Jurkat, Clone E6-1 (cell line): ENCODE data around the gene BICD2.
A peak's percentile ranks its signal among the peaks of the same experiment; 100 is the strongest.

Experiments used
- DNase-seq: peaks from one replicate; pipeline ENCODE4 v3.0.0-alpha.2; 2011; ENCODE audit warnings: low read depth, low spot score
- H3K4me3 ChIP-seq: 2 replicates; pipeline ENCODE4 v1.5.1; 2011; ENCODE audit warnings: mild to moderate bottlenecking, low read length, control low read depth, moderate library complexity

BICD2 gene

DNA sequence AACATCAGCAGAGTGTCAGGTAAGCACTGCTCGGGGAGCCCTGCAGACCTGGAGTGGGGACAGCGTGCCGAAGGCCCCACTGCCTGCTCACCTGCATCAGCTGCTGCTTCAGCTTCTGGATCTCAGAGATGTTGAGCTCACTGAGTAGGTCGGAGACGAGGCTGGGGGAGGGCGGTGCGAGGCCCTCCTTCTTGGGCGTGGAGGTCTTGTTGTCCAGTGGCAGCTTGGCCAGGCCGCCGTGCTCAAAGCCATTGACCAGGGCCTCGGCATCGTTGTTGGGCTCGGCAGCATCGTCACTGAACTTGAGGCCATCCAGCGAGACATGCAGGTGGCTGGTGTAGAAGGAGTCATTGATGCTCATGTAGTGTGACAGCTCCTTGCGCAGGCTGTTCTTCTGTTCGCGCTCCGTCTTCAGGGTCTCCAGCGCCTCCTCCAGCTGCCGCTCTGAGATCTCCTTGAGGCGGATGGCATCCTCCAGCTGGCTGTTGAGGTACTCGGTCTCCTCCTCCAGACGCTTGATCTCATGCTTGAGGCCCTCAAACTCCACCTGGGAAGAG is 44.3 kb downstream of the BICD2 start:
- DNase-seq: no peak
- H3K4me3 ChIP-seq: no peak overlapping the region

DNA sequence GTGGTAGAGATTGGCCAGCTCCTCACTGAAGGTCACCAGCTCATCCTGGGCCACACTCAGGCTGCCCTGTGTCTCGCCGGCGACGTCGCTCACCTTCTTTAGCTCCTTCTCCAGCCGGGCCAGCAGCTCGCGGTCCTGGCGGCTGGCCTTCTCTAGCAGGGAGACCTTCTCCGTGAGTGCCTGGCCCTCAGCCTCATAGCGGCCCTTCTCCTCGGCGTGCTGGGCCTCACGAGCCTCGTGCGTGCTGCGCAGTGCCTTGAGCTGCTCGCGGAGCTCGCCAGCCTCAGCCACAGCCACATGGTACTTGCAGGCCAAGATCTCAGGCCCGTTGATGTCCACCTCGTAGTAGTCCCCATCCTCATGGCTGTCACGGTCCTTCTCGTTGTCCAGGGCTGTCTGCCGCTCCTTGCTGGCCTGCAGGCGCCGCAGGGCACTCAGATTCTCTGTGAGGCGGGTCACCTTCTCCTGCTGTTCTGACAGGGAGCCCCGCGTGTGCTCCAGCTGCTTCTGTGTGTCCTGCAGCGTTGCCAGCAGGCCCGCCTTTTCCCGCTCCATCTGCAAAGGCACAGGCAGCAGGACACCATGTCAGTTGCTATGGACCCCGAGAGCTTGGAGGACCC is 45.5 kb downstream of the BICD2 start:
- no peak for DNase-seq
- no peak overlapping the region for H3K4me3 ChIP-seq

DNA sequence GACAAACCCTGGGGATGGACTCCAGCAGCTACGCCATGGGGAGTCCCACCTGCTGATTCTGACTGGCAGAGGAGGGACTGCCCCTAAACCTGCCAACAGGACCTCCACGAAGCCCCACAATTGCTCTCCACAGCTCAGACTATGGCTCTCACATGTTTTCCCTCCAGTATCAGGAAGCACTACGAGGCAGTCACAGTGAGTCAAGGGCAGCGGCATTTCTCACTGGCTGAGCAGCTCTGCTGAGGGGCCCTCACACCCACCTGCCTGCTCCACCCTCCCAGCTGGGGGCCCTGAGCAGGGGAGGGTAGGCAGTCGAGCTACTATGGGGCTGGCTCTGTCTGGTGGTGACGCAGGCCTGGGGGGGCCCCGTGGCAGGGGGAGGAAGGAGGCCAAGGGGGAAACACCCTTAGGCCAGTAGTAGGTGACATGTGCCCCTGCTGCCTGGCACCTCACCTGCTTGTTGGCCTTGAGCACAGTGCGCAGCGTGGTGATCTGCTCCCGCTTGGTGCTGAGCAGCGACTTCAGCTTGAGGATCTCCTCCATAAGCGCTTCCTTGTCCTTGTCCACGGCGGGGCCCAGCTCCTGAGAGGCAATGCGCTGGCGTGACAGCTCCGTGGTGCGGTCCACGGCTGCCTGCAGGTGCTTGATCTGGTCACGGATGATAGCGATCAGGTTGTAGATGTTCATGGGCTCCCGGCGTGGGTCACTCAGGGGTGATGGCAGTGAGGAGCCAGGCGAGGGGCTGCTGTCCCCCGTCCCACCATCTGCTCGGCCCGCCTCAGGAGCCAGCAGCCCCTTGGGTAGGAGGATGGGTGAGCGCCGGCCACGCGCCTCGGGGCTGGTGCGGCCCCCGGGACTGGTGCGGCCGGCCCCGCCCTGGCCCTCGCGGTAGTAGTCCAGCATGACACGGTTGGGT is 46.3 kb downstream of the BICD2 start:
- no peak overlapping the region for H3K4me3 ChIP-seq
- no peak for DNase-seq

DNA sequence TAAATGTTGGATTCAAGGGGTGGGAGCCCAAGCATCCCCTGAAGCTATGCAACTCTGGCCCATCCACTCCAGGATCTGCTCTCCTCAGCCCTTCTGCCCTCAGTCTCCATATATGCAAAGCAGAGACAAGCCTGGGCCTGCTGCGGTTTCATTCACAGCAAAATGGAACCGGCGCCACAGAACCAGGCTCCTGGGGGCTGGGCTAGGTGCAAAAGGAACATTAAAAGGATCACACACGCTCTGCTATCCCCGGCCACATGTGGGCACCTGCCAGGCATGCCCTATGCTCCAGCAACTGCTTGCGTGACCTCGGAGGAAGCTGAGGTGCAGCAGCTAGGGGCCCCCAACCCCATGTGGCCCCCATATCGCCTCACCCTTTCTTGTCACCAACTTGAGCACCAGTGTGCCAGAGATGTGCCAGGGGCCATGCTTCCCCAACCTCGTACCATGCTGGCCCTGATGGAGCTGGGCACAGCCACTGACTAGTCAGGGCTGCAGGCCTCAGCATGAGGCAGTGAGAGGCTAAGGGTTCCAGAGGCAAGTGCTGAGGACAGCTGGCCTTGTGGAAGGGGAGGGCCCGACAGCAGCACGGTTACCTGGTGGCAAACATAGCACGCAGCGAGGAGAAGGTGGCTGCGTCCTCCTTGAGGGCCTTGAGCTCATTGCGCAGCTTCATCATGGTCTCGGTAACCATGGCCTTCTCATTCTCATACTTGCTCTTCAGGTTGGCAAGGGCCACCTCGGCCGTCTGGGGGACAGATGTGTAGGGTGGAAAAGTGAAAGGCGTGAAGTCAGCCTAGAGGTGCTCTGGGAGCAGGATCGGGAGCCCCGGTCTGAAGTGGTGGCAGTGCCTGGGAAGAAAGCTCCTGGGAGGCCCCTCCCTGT is 47.2 kb downstream of the BICD2 start:
- DNase-seq: no peak
- H3K4me3 ChIP-seq: no peak overlapping the region

DNA sequence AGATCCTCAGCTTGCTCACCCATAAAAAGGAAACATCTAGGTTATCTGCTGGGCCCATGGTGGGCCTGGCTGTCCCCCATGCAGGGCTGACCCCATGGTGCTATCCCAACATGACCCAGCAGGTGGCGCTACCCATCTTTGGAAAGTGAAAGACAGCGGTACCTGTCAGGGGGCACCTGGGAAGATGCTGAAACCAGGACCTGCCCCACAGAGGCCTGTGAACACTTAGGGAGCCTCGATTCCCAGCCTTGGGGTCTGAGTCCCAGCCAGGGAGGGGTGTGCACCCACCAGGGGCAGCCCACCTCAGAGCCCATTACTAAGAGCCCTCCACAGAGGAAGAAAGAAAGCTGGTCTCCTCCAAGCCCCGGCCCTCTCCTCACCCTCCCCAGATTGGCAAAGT is 48.1 kb downstream of the BICD2 start:
- H3K4me3 ChIP-seq: no peak overlapping the region
- peak; percentile 36 for DNase-seq

DNA sequence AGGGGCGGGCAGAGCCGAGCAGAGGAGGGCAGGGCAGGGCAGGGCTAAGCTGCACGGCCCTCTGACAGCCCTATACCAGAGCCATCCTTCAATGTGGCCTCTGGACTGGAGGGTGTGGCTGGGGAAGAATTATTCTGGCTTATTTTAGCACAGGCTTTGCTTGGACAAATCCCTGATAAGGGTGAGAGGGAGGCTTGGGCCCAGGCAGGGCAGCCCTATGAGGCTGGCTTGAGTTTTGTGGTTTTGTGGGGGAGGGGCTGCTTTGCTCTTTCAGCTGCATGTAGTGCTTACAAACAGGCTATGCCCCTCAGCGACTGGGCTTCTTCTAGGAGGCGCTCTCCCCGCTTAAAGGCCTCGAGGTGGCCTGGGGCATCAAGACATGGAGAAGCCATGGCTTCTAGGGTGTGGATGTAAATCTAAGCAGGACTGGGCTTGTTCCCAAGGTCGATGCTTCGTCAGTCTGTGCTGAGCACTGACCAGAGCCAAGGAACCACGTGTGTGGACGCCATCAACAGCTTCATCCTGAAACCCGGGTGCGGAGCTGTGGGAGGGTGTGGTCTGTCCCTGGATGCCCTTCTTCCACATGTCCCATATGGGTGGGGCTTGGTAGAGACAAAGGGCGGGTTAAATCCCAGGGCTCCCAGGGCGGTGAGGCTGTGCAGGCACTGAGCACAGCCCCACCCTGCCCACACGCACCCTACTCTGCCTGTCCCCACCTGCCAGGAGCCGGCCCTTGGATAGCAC is 49.0 kb downstream of the BICD2 start:
- no peak for DNase-seq
- H3K4me3 ChIP-seq: no peak overlapping the region

DNA sequence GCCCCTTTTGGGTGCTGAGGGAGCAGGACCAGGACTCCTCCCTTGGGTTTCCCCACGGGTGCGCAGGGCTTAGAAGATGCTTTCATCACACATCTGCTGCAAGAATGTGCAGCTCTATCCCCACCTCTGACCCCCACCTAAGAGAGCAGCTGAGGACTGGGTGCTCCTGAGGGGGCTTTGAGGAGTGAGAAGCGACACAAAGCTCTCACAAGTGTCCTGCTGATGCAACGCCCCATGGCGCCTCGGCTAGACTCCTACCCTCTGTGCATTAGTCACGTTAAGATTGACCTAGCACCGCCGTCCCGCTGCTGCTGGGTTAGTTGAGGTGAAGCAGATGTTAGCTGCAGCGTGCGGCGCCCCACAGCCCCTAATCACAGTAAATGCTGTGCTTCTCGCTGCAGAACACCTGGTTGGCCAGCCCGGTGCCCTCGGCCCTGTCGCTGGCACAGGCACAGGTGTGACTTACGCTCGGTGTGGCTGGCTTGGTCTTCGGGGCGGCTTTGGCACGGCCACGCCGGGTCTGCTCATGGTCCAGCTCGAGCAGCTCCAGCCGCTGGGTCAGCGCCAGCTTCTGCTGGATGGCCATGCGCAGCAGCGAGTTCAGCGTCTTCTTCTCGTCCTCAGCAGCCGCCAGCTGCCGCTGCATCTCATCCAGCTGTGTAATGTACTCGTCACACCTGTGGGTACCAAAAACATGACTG is 49.7 kb downstream of the BICD2 start:
- no peak overlapping the region for H3K4me3 ChIP-seq
- no peak for DNase-seq

DNA sequence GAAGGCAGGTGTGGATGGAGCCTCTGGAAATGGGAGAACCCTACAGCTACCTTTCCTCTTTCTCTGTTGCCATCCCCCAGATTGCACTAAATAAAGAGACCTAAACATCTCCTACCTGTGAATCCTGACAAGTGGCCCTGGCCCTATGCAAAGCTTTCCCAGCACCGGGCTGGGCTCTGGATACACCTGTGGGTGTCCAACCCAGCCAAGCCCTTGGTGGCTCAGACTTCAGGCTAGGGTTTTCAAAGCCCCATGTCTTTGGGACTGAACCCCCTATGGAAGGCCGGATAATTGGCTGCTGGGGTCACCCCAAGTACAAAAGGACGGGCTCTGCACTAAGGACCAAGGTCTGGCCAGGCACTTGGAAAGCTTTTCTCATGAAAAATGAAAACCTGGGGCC is 50.6 kb downstream of the BICD2 start:
- DNase-seq: no peak
- H3K4me3 ChIP-seq: no peak overlapping the region

DNA sequence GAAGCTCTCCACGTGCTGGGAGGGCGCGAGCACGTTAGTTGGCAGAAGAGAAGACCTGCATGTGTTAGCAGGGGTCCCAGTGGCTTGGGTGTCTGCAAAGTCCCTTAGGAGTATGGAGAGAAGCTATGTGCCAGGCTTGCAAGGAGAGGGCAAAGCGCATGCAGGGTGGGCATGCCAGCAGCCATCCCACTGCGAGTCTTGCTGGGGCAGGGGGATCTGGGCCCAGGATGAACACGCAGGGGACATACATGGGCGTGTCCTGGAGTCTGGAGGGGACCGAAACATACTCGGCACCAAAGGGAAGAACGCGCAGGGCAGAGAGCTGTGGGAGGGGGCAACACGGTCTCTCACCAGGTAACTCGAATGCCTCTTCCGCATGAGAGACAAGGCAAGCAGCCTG is 51.1 kb downstream of the BICD2 start:
- H3K4me3 ChIP-seq: no peak overlapping the region
- no peak for DNase-seq

DNA sequence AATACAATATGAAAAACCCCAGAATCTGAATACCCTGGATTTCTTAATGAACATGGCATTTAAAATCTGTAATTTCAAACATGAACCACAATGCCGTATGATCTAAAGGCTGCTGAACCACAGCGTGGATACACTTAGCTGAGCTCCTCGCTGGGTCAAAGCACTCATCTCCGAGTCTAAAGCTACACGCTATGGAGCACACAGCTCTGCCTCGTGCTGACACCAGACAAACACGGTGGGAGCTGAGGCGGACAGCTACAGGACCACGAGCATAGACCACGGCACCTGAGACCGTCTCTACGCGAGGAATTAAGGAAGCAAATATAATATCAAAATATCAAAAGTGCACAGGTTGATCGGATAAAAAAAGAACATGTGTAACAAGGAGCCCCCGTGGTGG is 51.9 kb downstream of the BICD2 start:
- no peak overlapping the region for H3K4me3 ChIP-seq
- DNase-seq: no peak

DNA sequence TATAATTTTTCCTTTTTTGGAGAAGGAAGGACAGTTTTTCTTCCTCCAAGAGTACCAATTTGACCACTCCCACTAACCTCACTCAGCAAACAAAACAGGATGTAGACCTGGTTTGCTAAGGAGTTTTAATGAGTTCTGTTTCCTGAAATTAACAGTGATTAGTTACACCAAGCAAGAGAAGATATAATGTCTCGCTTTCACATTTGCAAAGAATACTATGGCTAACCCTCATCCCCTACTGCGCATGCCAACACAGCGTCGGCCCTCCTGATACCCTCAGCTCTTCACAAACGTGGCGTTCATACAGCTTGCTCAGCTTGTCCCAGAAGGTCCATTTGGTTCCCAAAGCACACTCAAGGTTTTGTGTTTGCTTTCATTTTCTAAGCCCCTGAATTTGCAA is 52.8 kb downstream of the BICD2 start:
- H3K4me3 ChIP-seq: no peak overlapping the region
- no peak for DNase-seq

DNA sequence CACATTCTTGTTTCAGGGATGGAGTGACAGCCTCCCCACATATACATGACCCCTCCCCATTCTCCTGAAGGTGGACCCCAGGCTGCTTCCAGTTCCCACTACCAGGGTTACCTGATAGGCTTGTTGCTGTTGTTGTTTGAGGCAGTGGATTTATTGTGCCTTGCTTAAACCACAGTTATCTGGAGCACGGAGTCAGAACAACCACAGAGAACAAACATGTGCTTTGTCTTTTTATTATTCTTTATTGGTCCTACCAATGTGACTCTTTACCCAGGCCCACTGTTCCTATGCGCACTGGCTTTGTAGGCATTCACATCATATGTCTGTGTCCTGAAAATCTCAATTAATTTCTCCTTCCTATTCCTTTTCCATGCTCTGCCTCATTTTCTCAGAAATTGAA is 53.5 kb downstream of the BICD2 start:
- H3K4me3 ChIP-seq: no peak overlapping the region
- no peak for DNase-seq

DNA sequence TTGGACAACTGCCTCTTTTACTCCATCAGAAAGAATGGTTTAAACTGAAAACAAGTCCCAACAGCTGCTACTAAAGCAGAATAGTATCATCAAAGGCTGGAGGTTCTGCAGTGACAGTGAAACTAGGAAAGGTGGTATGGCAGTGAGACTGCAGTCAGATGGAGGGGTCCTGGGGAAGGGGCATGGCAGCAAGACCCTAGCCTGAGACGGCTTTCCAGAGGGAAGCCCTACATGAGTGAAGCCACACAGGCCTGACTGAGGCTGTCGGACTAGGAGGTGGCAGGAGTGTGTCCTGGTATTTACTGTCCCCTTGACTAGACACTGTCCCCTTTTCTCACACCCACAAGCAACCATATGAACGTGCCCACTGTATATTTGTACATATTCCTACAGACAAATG is 54.3 kb downstream of the BICD2 start:
- no peak for DNase-seq
- no peak overlapping the region for H3K4me3 ChIP-seq

DNA sequence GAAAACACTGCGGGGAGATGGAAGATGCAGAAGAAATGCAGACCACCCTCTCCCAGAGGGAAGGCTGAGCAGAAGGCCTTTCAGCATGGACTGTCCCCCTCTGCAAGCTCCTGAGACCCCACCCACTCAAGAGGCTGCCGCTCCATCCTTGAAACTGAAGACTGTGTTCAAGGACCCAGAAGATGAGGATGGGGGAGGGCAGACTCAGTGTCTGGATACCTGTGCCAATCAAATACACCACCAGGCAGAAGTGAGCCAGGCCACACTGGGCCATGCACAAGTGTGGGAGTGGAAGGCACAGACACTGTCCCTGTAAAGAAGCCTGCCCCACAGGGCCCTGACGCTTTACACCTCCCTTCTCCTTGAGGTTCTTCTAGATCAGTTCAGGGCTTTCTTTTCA is 54.7 kb downstream of the BICD2 start:
- DNase-seq: no peak
- no peak overlapping the region for H3K4me3 ChIP-seq

DNA sequence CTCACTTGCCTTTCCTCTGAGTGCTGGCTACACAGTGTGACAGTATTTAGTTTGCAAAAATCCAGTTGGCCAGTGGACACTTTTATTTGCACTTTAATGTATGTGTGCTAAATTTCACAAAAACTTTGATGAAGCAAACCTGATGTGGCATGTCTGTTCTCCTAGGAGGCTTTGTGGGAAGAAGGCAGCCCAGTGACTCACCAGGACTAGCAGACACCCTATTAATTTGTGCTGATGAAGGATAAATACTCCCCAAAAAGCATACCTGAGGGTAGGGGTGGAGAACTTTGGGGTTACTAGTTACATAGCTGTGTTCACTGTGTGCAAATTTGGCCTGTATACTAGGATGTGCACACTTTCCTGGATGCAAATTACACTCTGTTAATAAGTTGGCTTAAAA is 55.4 kb downstream of the BICD2 start:
- DNase-seq: no peak
- no peak overlapping the region for H3K4me3 ChIP-seq

DNA sequence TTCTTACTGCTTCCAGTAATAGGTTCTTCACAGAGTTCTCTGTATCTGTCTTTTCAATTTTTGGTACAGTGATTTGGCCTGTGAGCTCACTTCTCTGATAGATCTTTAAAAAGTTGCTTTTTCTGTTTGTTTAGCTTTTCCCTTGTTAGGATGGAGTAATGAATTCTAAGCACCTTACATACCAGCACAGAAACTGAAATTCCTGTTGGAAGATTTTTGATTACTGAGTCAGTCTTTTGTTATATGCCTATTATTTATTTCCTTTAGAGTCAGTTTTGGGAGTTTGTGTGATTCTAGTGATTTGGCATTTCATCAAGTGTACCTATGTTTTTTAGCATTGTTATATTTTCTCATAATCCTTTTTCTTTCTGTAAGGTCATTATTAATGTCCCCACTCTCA is 57.1 kb downstream of the BICD2 start:
- no peak for DNase-seq
- H3K4me3 ChIP-seq: no peak overlapping the region

DNA sequence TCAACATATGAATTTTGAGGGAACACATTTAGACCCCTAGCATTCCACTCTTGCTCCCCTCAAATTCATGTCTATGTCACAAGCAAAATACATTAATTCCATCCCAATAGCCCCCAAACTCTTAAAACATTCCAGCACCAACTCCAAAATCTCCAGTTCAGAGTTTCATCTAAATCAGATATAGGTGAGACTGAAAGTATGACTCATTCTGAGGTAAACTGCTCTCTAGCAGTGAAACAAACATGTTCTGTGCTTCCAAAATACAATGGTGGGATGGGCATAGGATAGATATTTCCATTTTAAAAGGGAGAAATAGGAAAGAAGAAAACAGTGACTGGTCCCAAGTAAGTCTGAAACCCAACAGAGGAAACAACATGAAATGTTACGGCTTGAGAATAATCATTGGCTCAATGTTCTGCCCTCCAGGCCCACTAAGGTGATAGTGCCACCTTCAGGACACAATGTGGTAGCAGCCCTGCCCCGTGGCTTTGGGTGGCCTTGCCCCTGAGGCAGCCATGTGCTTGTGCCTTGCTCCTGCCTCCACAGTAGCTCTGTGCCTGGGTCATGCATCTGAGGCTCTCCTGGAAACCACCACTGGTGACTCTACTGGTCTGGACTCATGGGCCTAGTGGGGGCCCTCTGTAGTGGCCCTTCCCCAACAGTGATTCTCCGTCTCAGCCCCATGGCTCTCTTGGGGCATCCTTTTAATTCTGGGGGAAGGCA is 58.3 kb downstream of the BICD2 start:
- H3K4me3 ChIP-seq: no peak overlapping the region
- peak; percentile 31 for DNase-seq

DNA sequence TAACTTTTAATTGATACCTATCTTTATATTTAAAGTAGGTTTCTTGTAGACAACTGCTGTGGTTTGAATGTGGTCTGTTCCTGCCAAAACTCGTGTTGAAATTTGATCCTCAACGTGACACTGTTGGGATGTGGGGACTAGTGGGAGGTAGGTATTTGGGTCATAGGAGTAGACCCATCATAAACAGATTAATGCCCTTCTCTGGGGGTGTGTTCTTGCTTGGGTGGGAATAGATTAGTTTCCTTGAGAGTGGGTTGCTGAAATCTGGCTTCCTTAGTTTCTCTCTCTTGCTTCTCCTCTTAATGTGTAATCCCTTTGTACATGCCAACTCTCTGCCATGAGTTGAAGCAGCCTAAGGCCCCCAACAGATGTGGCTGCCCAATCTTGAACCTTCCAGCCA is 60.1 kb downstream of the BICD2 start:
- H3K4me3 ChIP-seq: no peak overlapping the region
- no peak for DNase-seq
